ENCODE results near the gene SH3RF2. TPM values are rescaled to one million over a fixed set of nuclear protein-coding genes. Genes with fewer than 3 reads are reported as not detected.

SH3RF2 gene
- total and polyA plus RNA-seq, 2 donors (not counting 1 experiment from before 2014, with no cell fraction given) = 0.03 TPM; not detected in 1

- CTCF ChIA-PET = no interaction called here
- H3K79me2 ChIP-seq (ENCODE audit: control insufficient read depth, insufficient read depth, low read length) = no peaks in the 10 kb centered on the region
- H3K36me3 ChIP-seq (replicated peaks in 1 of 2; ENCODE audit: control extremely low read depth in 1 of 2, control insufficient read depth in 1 of 2, extremely low read depth in 1 of 2, insufficient read depth in 2 of 2, low read length in 1 of 2) = no peaks in the 10 kb centered on the region
- Mint-ChIP-seq H3K27ac (no peak overlapping the region), H3K27me3 (peaks cover 11% of the 10 kb centered on the region), H3K9me3 (ENCODE audit: insufficient read depth) (no peaks in the 10 kb centered on the region), H3K4me3 (no peak overlapping the region), H3K4me1 (no peaks in the 10 kb centered on the region)
- POLR2A ChIA-PET = no interaction called here
- no peak overlapping the region for H3K4me3 ChIP-seq (ENCODE audit: control extremely low read depth in 1 of 5, extremely low read depth in 1 of 5, insufficient read depth in 1 of 5, low read depth in 2 of 5, low read length in 4 of 5)
- ATAC-seq (ENCODE audit: low read depth) (no peak), DNase-seq (no peak)
- H2AFZ ChIP-seq (ENCODE audit: insufficient read depth, low read depth, low read length, poor library complexity, severe bottlenecking) = no peak overlapping the region
- no peak overlapping the region for H3K27ac ChIP-seq (ENCODE audit: low read length in 2 of 2)
- H3K4me1 ChIP-seq (ENCODE audit: control insufficient read depth in 2 of 2, insufficient read depth in 2 of 2, low read length in 2 of 2) = no peaks in the 10 kb centered on the region
- no peaks in the 10 kb centered on the region for H3K9me3 ChIP-seq (ENCODE audit: control extremely low read depth in 1 of 3, control insufficient read depth in 2 of 3, insufficient read depth in 1 of 3, low read length in 2 of 3)
- H4K20me1 ChIP-seq (ENCODE audit: control insufficient read depth, insufficient read depth, low read length, poor library complexity, severe bottlenecking) = no peaks in the 10 kb centered on the region
- TF ChIP-seq CTCF (IDR thresholded peaks at IDR 0.05) (no peak), EZH2 (IDR thresholded peaks at IDR 0.05; ENCODE audit: borderline replicate concordance, insufficient read depth, low read depth, low read length, poor library complexity, severe bottlenecking) (no peak)
- WGBS (ENCODE audit: insufficient coverage) = 89% methylated on average over 3 of the region's 4 CpGs
- H3K27me3 ChIP-seq (replicated peaks in 1 of 4; ENCODE audit: control extremely low read depth in 1 of 4, control insufficient read depth in 3 of 4, insufficient read depth in 4 of 4, low read length in 3 of 4) = no peaks in the 10 kb centered on the region
- no peak overlapping the region for H3K4me2 ChIP-seq (replicated peaks; ENCODE audit: low read depth, low read length, poor library complexity, severe bottlenecking)
- intact Hi-C loops (cut with micrococcal nuclease) = no loop called here
- H3K9ac ChIP-seq (ENCODE audit: low read length) = no peak overlapping the region
Observed at GRCh38 chr5:145968970-145969713, 32.8 kb downstream of the SH3RF2 start.

GRCh38 chr5:145969714-145970092 lies 33.3 kb downstream of the SH3RF2 start:
- H3K4me2 ChIP-seq (replicated peaks; ENCODE audit: low read depth, low read length, poor library complexity, severe bottlenecking) = no peak overlapping the region
- no peaks in the 10 kb centered on the region for H3K9me3 ChIP-seq (ENCODE audit: control extremely low read depth in 1 of 3, control insufficient read depth in 2 of 3, insufficient read depth in 1 of 3, low read length in 2 of 3)
- no peaks in the 10 kb centered on the region for H3K4me1 Mint-ChIP-seq
- no peak overlapping the region for H3K4me3 ChIP-seq (ENCODE audit: control extremely low read depth in 1 of 5, extremely low read depth in 1 of 5, insufficient read depth in 1 of 5, low read depth in 2 of 5, low read length in 4 of 5)
- no peak overlapping the region for H3K4me3 Mint-ChIP-seq
- ATAC-seq (ENCODE audit: low read depth) (no peak), DNase-seq (no peak)
- H3K27ac ChIP-seq (ENCODE audit: low read length in 2 of 2) = no peak overlapping the region
- POLR2A ChIA-PET = no interaction called here
- H3K27me3 Mint-ChIP-seq = peaks cover 11% of the 10 kb centered on the region
- H3K9me3 Mint-ChIP-seq (ENCODE audit: insufficient read depth) = no peaks in the 10 kb centered on the region
- no peaks in the 10 kb centered on the region for H3K79me2 ChIP-seq (ENCODE audit: control insufficient read depth, insufficient read depth, low read length)
- H3K27ac Mint-ChIP-seq = no peak overlapping the region
- no peak for TF ChIP-seq EZH2 (IDR thresholded peaks at IDR 0.05; ENCODE audit: borderline replicate concordance, insufficient read depth, low read depth, low read length, poor library complexity, severe bottlenecking)
- no peak for TF ChIP-seq CTCF (IDR thresholded peaks at IDR 0.05)
- WGBS (ENCODE audit: insufficient coverage) = no CpG with 5 or more reads among the region's 2 CpGs
- no peak overlapping the region for H3K9ac ChIP-seq (ENCODE audit: low read length)
- H3K36me3 ChIP-seq (replicated peaks in 1 of 2; ENCODE audit: control extremely low read depth in 1 of 2, control insufficient read depth in 1 of 2, extremely low read depth in 1 of 2, insufficient read depth in 2 of 2, low read length in 1 of 2) = no peaks in the 10 kb centered on the region
- H3K27me3 ChIP-seq (replicated peaks in 1 of 4; ENCODE audit: control extremely low read depth in 1 of 4, control insufficient read depth in 3 of 4, insufficient read depth in 4 of 4, low read length in 3 of 4) = no peaks in the 10 kb centered on the region
- H3K4me1 ChIP-seq (ENCODE audit: control insufficient read depth in 2 of 2, insufficient read depth in 2 of 2, low read length in 2 of 2) = no peaks in the 10 kb centered on the region
- CTCF ChIA-PET = no interaction called here
- no peaks in the 10 kb centered on the region for H4K20me1 ChIP-seq (ENCODE audit: control insufficient read depth, insufficient read depth, low read length, poor library complexity, severe bottlenecking)
- intact Hi-C loops (cut with micrococcal nuclease) = no loop called here
- H2AFZ ChIP-seq (ENCODE audit: insufficient read depth, low read depth, low read length, poor library complexity, severe bottlenecking) = no peak overlapping the region

Measured in B cell (primary cell).